T-helper 1 cell treated with Interleukin-12 subunit alpha and Interleukin-12 subunit beta and Interleukin-4 antibody, amounts not matched to agents 30 μg/mL and 1 μg/mL, for 36 hours (primary cell): ENCODE data around the gene PINLYP.
A peak's percentile ranks its signal among the peaks of the same experiment; 100 is the strongest.
"Not testable (repeated sequence)": the region's sequence is repeated elsewhere in the genome, so short reads cannot be mapped to it uniquely, and the experiment has no call there.

Source experiments
- H3K27ac Mint-ChIP-seq: one replicate; pipeline ENCODE4 v1.8.0; 2021; ENCODE audit warnings: mild to moderate bottlenecking, mixed read lengths
- H3K27me3 Mint-ChIP-seq: one replicate; pipeline ENCODE4 v1.8.0; 2021; ENCODE audit warnings: low read depth, mixed read lengths
- H3K36me3 Mint-ChIP-seq: one replicate; pipeline ENCODE4 v1.8.0; 2021; ENCODE audit warnings: low read depth, mixed read lengths
- H3K4me1 Mint-ChIP-seq: one replicate; pipeline ENCODE4 v1.8.0; 2021; ENCODE audit warnings: low read depth, mixed read lengths
- H3K4me3 Mint-ChIP-seq: one replicate; pipeline ENCODE4 v1.8.0; 2021; ENCODE audit warnings: mild to moderate bottlenecking, moderate library complexity, mixed read lengths
- H3K9me3 Mint-ChIP-seq: one replicate; pipeline ENCODE4 v1.8.0; 2021; ENCODE audit warnings: mixed read lengths

The PINLYP gene

GRCh38 chr19:43598445-43599240 is 23.0 kb downstream of the PINLYP start:
- Mint-ChIP-seq H3K36me3 (peaks cover 18% of the 10 kb centered on the region), H3K9me3 (no peaks in the 10 kb centered on the region), H3K4me3 (no peak overlapping the region), H3K27me3 (no peaks in the 10 kb centered on the region), H3K27ac (no peak overlapping the region), H3K4me1 (peaks cover 31% of the 10 kb centered on the region)

- H3K4me1 Mint-ChIP-seq, result peaks cover 27% of the 10 kb centered on the region
- H3K4me3 Mint-ChIP-seq, result no peak overlapping the region
- no peak overlapping the region for H3K27ac Mint-ChIP-seq
- H3K36me3 Mint-ChIP-seq, result peaks cover 14% of the 10 kb centered on the region
- no peaks in the 10 kb centered on the region for H3K27me3 Mint-ChIP-seq
- H3K9me3 Mint-ChIP-seq, result no peaks in the 10 kb centered on the region
Measured at GRCh38 chr19:43599635-43600295, 24.2 kb downstream of the PINLYP start.

- H3K4me3 Mint-ChIP-seq, H3K27ac Mint-ChIP-seq, H3K9me3 Mint-ChIP-seq, H3K27me3 Mint-ChIP-seq: not testable (repeated sequence)
- peaks cover 24% of the 10 kb centered on the region for H3K4me1 Mint-ChIP-seq
- peaks cover 14% of the 10 kb centered on the region for H3K36me3 Mint-ChIP-seq
Measured at GRCh38 chr19:43600326-43600725, 24.7 kb downstream of the PINLYP start.

- Mint-ChIP-seq H3K36me3 (peaks cover 5% of the 10 kb centered on the region), H3K4me3 (no peak overlapping the region), H3K27me3 (no peaks in the 10 kb centered on the region), H3K9me3 (no peaks in the 10 kb centered on the region), H3K27ac (no peak overlapping the region), H3K4me1 (peaks cover 2% of the 10 kb centered on the region)
Measured at GRCh38 chr19:43605875-43606568, 30.4 kb downstream of the PINLYP start.

- no peaks in the 10 kb centered on the region for H3K9me3 Mint-ChIP-seq
- H3K4me3 Mint-ChIP-seq, result no peak overlapping the region
- H3K27me3 Mint-ChIP-seq, result no peaks in the 10 kb centered on the region
- H3K36me3 Mint-ChIP-seq, result peaks cover 5% of the 10 kb centered on the region
- no peaks in the 10 kb centered on the region for H3K4me1 Mint-ChIP-seq
- H3K27ac Mint-ChIP-seq, result no peak overlapping the region
Measured at GRCh38 chr19:43606569-43607229, 31.1 kb downstream of the PINLYP start.

- Mint-ChIP-seq H3K36me3 (peaks cover 11% of the 10 kb centered on the region), H3K4me3 (no peak overlapping the region), H3K9me3 (no peaks in the 10 kb centered on the region), H3K4me1 (peaks cover 3% of the 10 kb centered on the region), H3K27me3 (no peaks in the 10 kb centered on the region), H3K27ac (no peak overlapping the region)
Measured at GRCh38 chr19:43607238-43608205, 31.9 kb downstream of the PINLYP start.

- H3K27me3 Mint-ChIP-seq, result no peaks in the 10 kb centered on the region
- H3K9me3 Mint-ChIP-seq, result no peaks in the 10 kb centered on the region
- no peak overlapping the region for H3K4me3 Mint-ChIP-seq
- no peak overlapping the region for H3K27ac Mint-ChIP-seq
- peaks cover 16% of the 10 kb centered on the region for H3K36me3 Mint-ChIP-seq
- H3K4me1 Mint-ChIP-seq, result peaks cover 3% of the 10 kb centered on the region
Measured at GRCh38 chr19:43609872-43610271, 34.3 kb downstream of the PINLYP start.

GRCh38 chr19:43610493-43610892 is 34.9 kb downstream of the PINLYP start:
- H3K4me3 Mint-ChIP-seq, result no peak overlapping the region
- H3K9me3 Mint-ChIP-seq, result no peaks in the 10 kb centered on the region
- no peak overlapping the region for H3K27ac Mint-ChIP-seq
- peaks cover 3% of the 10 kb centered on the region for H3K4me1 Mint-ChIP-seq
- no peaks in the 10 kb centered on the region for H3K27me3 Mint-ChIP-seq
- H3K36me3 Mint-ChIP-seq, result peaks cover 16% of the 10 kb centered on the region

GRCh38 chr19:43611788-43612187 is 36.2 kb downstream of the PINLYP start, which contains the start of gene SRRM5:
TSS of gene SRRM5 (plus strand) at chr19:43612088. CDS start at chr19:43612122, 34 bp downstream.
- Mint-ChIP-seq H3K9me3 (no peaks in the 10 kb centered on the region), H3K36me3 (peaks cover 16% of the 10 kb centered on the region), H3K4me1 (peaks cover 4% of the 10 kb centered on the region), H3K27me3 (no peaks in the 10 kb centered on the region), H3K4me3 (no peak within 1 kb of the TSS), H3K27ac (peak within 1 kb of the TSS; percentile 6)

- Mint-ChIP-seq H3K36me3 (peaks cover 16% of the 10 kb centered on the region), H3K27ac (no peak overlapping the region)
Measured at GRCh38 chr19:43612374-43612773, 36.8 kb downstream of the PINLYP start.

GRCh38 chr19:43616306-43616705 is 40.7 kb downstream of the PINLYP start:
- H3K36me3 Mint-ChIP-seq, result peaks cover 13% of the 10 kb centered on the region
- H3K4me3 Mint-ChIP-seq, result no peak overlapping the region
- H3K27ac Mint-ChIP-seq, result no peak overlapping the region
- H3K27me3 Mint-ChIP-seq, result no peaks in the 10 kb centered on the region
- H3K4me1 Mint-ChIP-seq, result peaks cover 17% of the 10 kb centered on the region
- no peaks in the 10 kb centered on the region for H3K9me3 Mint-ChIP-seq

More at GRCh38 chr19:43612374-43612773, 36.8 kb downstream of the PINLYP start:
- Mint-ChIP-seq H3K27me3 (no peaks in the 10 kb centered on the region), H3K4me1 (peaks cover 4% of the 10 kb centered on the region), H3K9me3 (no peaks in the 10 kb centered on the region), H3K4me3 (no peak overlapping the region)

GRCh38 chr19:43616954-43617353 is 41.4 kb downstream of the PINLYP start:
- no peaks in the 10 kb centered on the region for H3K9me3 Mint-ChIP-seq
- H3K27me3 Mint-ChIP-seq, result no peaks in the 10 kb centered on the region
- no peak overlapping the region for H3K27ac Mint-ChIP-seq
- peaks cover 16% of the 10 kb centered on the region for H3K4me1 Mint-ChIP-seq
- H3K36me3 Mint-ChIP-seq, result peaks cover 9% of the 10 kb centered on the region
- no peak overlapping the region for H3K4me3 Mint-ChIP-seq

- Mint-ChIP-seq H3K27me3 (no peaks in the 10 kb centered on the region), H3K27ac (peak overlapping the region; percentile 90), H3K9me3 (no peaks in the 10 kb centered on the region), H3K4me3 (peak overlapping the region; percentile 95), H3K4me1 (peaks cover 14% of the 10 kb centered on the region), H3K36me3 (no peaks in the 10 kb centered on the region)
Measured at GRCh38 chr19:43618921-43619261, 43.3 kb downstream of the PINLYP start.
